K562 (cell line): ENCODE measurements around the gene KIF3A. TPM values are rescaled to one million over a fixed set of nuclear protein-coding genes. Genes with fewer than 3 reads are reported as not detected.

ENCODE experiments used
- BRD4 ChIP-seq: fragments of 200-600 bp; sonication (generic); IDR thresholded peaks from 2 replicates; pipeline ENCODE4 v1.6.1; 2017; ENCODE audit warnings: inconsistent platforms
- CBFB ChIP-seq: sonication (generic); formaldehyde crosslinking; IDR thresholded peaks from 2 replicates; pipeline ENCODE4 v1.4.0; 2020; ENCODE audit warnings: mild to moderate bottlenecking, missing genetic modification reagents
- CBX8 ChIP-seq: fragments of 200-600 bp; sonication (generic); IDR thresholded peaks from 2 replicates; pipeline ENCODE4 v1.6.1; 2012; ENCODE audit warnings: borderline replicate concordance, mixed run types, low read depth, mild to moderate bottlenecking, moderate library complexity, mixed read lengths, low read length, control low read depth, inconsistent platforms; ENCODE audit not compliant: poor library complexity, severe bottlenecking; ENCODE audit errors: extremely low read depth
- JUN ChIP-seq, 2 experiments: sonication (generic) in 1 of 2; formaldehyde crosslinking in 1 of 2; IDR thresholded peaks; 2 replicates each; pipeline versions ENCODE4 v1.6.1 to v1.8.0; 2012 to 2022; ENCODE audit warnings: borderline replicate concordance in 2 of 2, mild to moderate bottlenecking in 2 of 2, improper control_type of control experiment in 1 of 2, low read depth in 1 of 2, low read length in 1 of 2, missing genetic modification reagents in 1 of 2
- KLF6 ChIP-seq: fragments of 250-450 bp; sonication (Bioruptor Pico); IDR thresholded peaks from 2 replicates; pipeline ENCODE4 v1.4.0; 2020; ENCODE audit warnings: mild to moderate bottlenecking, moderate library complexity, borderline replicate concordance
- MECOM ChIP-seq: fragments of 250-450 bp; sonication (Bioruptor Pico); IDR thresholded peaks from 2 replicates; pipeline ENCODE4 v1.8.0; 2022; ENCODE audit warnings: inconsistent platforms
- NEUROD1 ChIP-seq: fragments of 150-350 bp; IDR thresholded peaks from 2 replicates; pipeline ENCODE4 v1.6.1; 2014; ENCODE audit warnings: borderline replicate concordance, low read length, low read depth; ENCODE audit not compliant: partially characterized antibody
- NR4A1 ChIP-seq, 2 experiments: fragments of 250-450 bp in 1 of 2; fragments of 450-650 bp in 1 of 2; sonication (Bioruptor Pico) in 1 of 2; IDR thresholded peaks; 2 replicates each; pipeline versions ENCODE4 v1.4.0 to v1.6.1; 2016 to 2020; ENCODE audit warnings: mild to moderate bottlenecking in 2 of 2, missing compliant biosample characterization in 1 of 2, missing genetic modification characterization in 1 of 2, moderate library complexity in 1 of 2
- PTBP1 ChIP-seq: fragments of 200-400 bp; formaldehyde crosslinking; IDR thresholded peaks from 2 replicates; pipeline ENCODE4 v1.6.1; 2017; ENCODE audit warnings: low read depth, low read length
- RREB1 ChIP-seq: fragments of 250-450 bp; sonication (Bioruptor Pico); IDR thresholded peaks from 2 replicates; pipeline ENCODE4 v1.4.0; 2020
- ZFPM2 ChIP-seq: fragments of 250-450 bp; sonication (Bioruptor Pico); IDR thresholded peaks from 2 replicates; pipeline ENCODE4 v1.5.1; 2022; ENCODE audit warnings: mild to moderate bottlenecking
- ZNF146 ChIP-seq: IDR thresholded peaks from one replicate; pipeline ENCODE4 v1.6.1; 2018; ENCODE audit warnings: missing compliant biosample characterization; ENCODE audit not compliant: unreplicated experiment
- ZNF354B ChIP-seq: fragments of 250-450 bp; sonication (Bioruptor Pico); IDR thresholded peaks from 2 replicates; pipeline ENCODE4 v1.4.0; 2020
- ZNF551 ChIP-seq: fragments of 250-450 bp; sonication (Bioruptor Pico); IDR thresholded peaks from 2 replicates; pipeline ENCODE4 v1.5.0; 2021; ENCODE audit warnings: mild to moderate bottlenecking, moderate library complexity
- ZNF644 ChIP-seq: fragments of 200-800 bp; sonication (Bioruptor generic); IDR thresholded peaks from 2 replicates; pipeline ENCODE4 v1.6.1; 2016; ENCODE audit warnings: low read depth, missing genetic modification characterization, missing compliant biosample characterization
- polyA plus RNA-seq, 8 experiments: library from polyadenylated mRNA; depleted of rRNA in 4 of 8; stranded (reverse) in 5 of 8; unstranded in 3 of 8; fragments of >200 nt; fragmentation: Nextera tagmentation in 2 of 8; fragmentation: Illumina TruSeq in 1 of 8; extraction: Ambion mirVana in 2 of 8; extraction: Trizol in 1 of 8; gene quantifications; 2 replicates each; pipeline versions ENCODE4 v1.2.1 to v1.2.3, GENCODE V29; 2011 to 2014; ENCODE audit warnings: inconsistent platforms in 1 of 8, missing spikeins in 1 of 8
- total RNA-seq, 7 experiments: library from RNA; depleted of rRNA in 6 of 7; stranded (reverse); fragments of >200 nt in 6 of 7; fragmentation: Illumina TruSeq in 2 of 7; extraction: Trizol in 2 of 7; gene quantifications; 2 replicates each; pipeline versions ENCODE4 v1.2.1 to v1.2.3, GENCODE V29; 2011 to 2021; ENCODE audit warnings: low replicate concordance in 1 of 7
- TF ChIP-seq, protein P1 (sequence below): fragments of 450-650 bp; IDR thresholded peaks from 2 replicates; pipeline ENCODE4 v1.7.1; 2018; ENCODE audit warnings: mild to moderate bottlenecking, low read depth; ENCODE audit not compliant: partially characterized antibody

Gene KIF3A
- total and polyA plus RNA-seq, 9 of the 15 experiments (the other 6 are each of a cell fraction or from before 2014, with no cell fraction given): 1.5 to 7.8 (median 6.0) TPM

DNA sequence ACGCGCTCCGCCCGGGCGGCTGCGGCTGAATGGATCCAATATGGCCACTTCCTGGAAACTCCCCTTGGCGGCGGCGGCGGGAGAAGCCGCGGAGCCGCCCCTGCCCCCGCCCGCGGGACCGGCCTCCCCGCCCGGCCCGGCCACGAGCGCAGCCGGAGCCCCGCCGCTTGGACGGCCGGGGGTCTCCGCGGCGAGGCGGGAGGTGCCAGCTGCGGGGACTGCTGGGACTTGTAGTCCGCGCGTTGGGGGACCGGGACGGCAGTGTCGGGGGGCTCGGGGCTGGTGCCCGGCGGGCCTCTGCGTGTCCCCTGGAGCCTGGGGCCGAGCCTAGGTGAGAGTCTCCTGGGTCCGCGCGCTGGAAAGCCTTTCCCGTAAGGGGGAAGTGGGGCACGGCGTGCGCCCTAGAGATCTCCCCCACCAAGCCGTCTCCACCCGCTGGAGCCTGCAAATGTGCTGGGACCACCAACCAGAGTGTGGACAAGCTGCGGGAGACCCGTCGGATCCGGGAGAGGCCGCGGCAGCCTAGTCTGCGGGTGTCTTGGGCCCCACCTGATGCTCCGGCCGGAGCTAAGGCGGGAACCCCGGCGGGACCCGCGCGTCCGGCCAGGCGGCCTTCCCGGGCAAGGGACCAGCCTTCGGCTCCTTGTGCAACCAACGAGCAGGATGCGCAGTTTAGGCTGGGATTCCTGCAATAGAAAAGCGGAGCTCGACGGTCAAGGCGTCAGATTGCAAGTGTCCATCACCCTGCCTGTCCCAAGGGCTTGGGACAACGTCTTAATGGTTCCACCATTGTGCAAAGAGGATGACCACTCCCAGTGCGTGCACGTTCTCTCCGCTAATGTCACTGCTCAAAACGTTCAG, 40.1 kb upstream of the KIF3A start, which contains the start of gene SEPTIN8 (continued):
- TF ChIP-seq NR4A1 (CRISPR knock-in tag; IDR thresholded peaks at IDR 0.05): no peak
- TF ChIP-seq NR4A1 (tag; IDR thresholded peaks at IDR 0.05): no peak; the same call in 1 of the 2 replicates
- TF ChIP-seq ZNF644: no peak; the same call in 1 of the 2 replicates
- TF ChIP-seq MECOM (CRISPR knock-in tag): no peak
- no peak for TF ChIP-seq CBX8
- TF ChIP-seq NEUROD1: no peak
- 0 out of 2 replicates have a peak, but pooled peaks have one; percentile 41 for TF ChIP-seq BRD4
- TF ChIP-seq ZNF146 (CRISPR knock-in tag): peak; percentile 13
- 0 out of 2 replicates have a peak, but pooled peaks have one; percentile 74 for TF ChIP-seq RREB1 (CRISPR knock-in tag)
- TF ChIP-seq KLF6: no peak
- no peak for TF ChIP-seq PTBP1
- TF ChIP-seq ZFPM2: no peak
- no peak for TF ChIP-seq CBFB (CRISPR knock-in tag)
- TF ChIP-seq, protein P1, sequence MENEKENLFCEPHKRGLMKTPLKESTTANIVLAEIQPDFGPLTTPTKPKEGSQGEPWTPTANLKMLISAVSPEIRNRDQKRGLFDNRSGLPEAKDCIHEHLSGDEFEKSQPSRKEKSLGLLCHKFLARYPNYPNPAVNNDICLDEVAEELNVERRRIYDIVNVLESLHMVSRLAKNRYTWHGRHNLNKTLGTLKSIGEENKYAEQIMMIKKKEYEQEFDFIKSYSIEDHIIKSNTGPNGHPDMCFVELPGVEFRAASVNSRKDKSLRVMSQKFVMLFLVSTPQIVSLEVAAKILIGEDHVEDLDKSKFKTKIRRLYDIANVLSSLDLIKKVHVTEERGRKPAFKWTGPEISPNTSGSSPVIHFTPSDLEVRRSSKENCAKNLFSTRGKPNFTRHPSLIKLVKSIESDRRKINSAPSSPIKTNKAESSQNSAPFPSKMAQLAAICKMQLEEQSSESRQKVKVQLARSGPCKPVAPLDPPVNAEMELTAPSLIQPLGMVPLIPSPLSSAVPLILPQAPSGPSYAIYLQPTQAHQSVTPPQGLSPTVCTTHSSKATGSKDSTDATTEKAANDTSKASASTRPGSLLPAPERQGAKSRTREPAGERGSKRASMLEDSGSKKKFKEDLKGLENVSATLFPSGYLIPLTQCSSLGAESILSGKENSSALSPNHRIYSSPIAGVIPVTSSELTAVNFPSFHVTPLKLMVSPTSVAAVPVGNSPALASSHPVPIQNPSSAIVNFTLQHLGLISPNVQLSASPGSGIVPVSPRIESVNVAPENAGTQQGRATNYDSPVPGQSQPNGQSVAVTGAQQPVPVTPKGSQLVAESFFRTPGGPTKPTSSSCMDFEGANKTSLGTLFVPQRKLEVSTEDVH: no peak
- TF ChIP-seq ZNF354B: no peak
- no peak for TF ChIP-seq JUN (IDR thresholded peaks at IDR 0.05; ENCODE audit: borderline replicate concordance, low read depth, low read length)
- TF ChIP-seq JUN (CRISPR knock-in tag; IDR thresholded peaks at IDR 0.05; ENCODE audit: borderline replicate concordance): no peak
- no peak for TF ChIP-seq ZNF551 (CRISPR knock-in tag)
